Fibroblast of mammary gland (primary cell): ENCODE data around the gene PUS1.

Source experiments
- DNase-seq: peaks from one replicate; pipeline ENCODE4 v3.0.0-alpha.2; 2010; ENCODE audit warnings: low read depth
- H3K4me3 ChIP-seq: 2 replicates; pipeline ENCODE4 v1.5.1; 2011; ENCODE audit warnings: low read depth, mild to moderate bottlenecking, low read length, moderate library complexity; ENCODE audit not compliant: control insufficient read depth
- TF ChIP-seq, protein P1 (sequence below): conservative IDR thresholded peaks from 2 replicates; pipeline ENCODE4 v1.5.1; 2011; ENCODE audit warnings: low read depth, low read length, inconsistent platforms; ENCODE audit not compliant: control insufficient read depth, insufficient read depth

The PUS1 gene

GRCh38 chr12:131941116-131941986 is 12.3 kb downstream of the PUS1 start:
- no peak overlapping the region for H3K4me3 ChIP-seq
- no peak for DNase-seq
- TF ChIP-seq, protein P1, sequence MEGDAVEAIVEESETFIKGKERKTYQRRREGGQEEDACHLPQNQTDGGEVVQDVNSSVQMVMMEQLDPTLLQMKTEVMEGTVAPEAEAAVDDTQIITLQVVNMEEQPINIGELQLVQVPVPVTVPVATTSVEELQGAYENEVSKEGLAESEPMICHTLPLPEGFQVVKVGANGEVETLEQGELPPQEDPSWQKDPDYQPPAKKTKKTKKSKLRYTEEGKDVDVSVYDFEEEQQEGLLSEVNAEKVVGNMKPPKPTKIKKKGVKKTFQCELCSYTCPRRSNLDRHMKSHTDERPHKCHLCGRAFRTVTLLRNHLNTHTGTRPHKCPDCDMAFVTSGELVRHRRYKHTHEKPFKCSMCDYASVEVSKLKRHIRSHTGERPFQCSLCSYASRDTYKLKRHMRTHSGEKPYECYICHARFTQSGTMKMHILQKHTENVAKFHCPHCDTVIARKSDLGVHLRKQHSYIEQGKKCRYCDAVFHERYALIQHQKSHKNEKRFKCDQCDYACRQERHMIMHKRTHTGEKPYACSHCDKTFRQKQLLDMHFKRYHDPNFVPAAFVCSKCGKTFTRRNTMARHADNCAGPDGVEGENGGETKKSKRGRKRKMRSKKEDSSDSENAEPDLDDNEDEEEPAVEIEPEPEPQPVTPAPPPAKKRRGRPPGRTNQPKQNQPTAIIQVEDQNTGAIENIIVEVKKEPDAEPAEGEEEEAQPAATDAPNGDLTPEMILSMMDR: no peak

DNA sequence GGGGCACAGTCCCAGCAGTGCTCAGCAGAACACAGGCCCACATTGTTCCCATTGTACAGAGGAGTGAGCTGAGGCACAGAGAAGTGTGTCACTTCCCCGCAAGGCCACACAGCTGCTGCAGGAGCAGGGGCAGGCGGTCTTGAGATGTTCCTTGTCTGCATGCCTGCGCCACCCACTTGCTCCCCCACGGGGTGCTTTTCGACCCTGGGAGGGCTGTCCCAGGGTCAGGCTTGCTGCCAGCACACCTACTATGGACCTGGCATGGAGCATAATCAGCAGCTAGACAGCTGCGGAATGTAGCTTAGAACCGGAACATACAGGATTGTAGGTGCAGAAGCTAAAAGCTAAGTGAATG is 12.9 kb downstream of the PUS1 start:
- no peak overlapping the region for H3K4me3 ChIP-seq
- TF ChIP-seq, protein P1: no peak
- DNase-seq: no peak

GRCh38 chr12:131942671-131943070 is 13.6 kb downstream of the PUS1 start:
- TF ChIP-seq, protein P1: no peak
- no peak overlapping the region for H3K4me3 ChIP-seq
- no peak for DNase-seq

DNA sequence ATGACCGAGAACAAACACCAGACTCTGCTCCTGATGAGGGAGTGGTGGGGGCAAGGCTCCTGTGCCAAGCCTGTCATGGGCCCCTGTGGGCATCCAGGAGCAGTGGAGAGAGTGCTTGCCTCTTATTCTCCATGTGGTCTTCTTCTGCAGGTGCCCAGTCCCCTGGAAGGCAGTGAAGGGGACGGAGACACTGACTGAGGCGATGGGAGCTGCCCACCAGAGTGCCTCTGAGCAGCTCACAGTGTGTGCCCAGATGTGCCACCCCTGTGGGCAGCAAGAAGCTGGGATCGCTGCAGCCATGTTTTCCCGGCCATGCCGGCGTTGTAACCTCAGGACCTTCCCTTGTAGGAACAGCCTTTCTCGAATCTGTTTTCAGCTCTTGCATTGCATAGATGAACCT is 14.3 kb downstream of the PUS1 start:
- no peak overlapping the region for H3K4me3 ChIP-seq
- DNase-seq: no peak
- TF ChIP-seq, protein P1: no peak

DNA sequence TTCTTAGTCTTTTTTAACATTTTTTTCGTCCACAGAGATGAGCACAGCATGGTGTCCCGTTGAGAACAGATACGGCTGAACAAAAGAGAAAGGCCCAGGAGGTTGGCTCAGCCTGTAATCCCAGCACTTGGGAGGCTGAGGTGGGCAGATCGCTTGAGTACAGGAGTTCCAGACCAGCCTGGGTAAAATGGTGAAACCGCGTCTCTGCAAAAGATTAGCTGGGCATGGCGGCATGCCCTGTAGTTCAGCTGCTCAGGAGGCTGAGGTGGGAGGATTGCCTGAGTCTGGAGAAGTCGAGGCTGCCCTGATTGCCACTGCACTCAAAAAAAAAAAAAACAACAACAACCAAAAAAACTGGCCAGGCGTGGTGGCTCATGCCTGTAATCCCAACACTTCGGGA is 14.8 kb downstream of the PUS1 start:
- DNase-seq: no peak
- TF ChIP-seq, protein P1: no peak
- H3K4me3 ChIP-seq: no peak overlapping the region

GRCh38 chr12:131944601-131945251 is 15.7 kb downstream of the PUS1 start:
- no peak for DNase-seq
- TF ChIP-seq, protein P1: no peak
- H3K4me3 ChIP-seq: no peak overlapping the region

DNA sequence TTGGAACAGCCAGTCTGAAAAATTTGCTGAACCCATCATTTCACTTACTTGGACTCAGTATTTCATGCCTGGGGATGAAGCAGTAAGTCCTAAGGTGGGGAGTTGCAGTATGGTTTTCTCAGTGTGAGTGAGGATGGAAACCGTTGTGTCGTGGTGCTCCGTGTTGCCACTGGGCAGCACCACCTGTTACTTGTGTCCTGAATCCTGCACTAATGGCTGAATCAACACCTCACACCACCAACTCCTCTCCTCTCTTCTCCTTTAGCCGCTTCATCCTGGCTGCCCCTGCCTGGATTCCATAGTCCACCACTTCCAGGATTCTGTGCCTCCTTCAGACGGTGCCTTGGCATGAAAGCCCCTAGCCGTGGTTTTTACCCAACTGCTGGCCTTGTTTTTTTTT is 17.7 kb downstream of the PUS1 start:
- TF ChIP-seq, protein P1: no peak
- DNase-seq: no peak

More for the DNA sequence above, 17.7 kb downstream of the PUS1 start:
- H3K4me3 ChIP-seq: no peak overlapping the region
